GF-D8 (cell line): Measurements from ENCODE around the gene SYCP2.
A peak's percentile ranks its signal among the peaks of the same experiment; 100 is the strongest.
"Not testable (repeated sequence)": the region's sequence is repeated elsewhere in the genome, so short reads cannot be mapped to it uniquely, and the experiment has no call there.

Experiments used
- DNase-seq: peaks from one replicate; lab custom pipeline; 2025; lab: John Stamatoyannopoulos, UW

The SYCP2 gene, protein sequence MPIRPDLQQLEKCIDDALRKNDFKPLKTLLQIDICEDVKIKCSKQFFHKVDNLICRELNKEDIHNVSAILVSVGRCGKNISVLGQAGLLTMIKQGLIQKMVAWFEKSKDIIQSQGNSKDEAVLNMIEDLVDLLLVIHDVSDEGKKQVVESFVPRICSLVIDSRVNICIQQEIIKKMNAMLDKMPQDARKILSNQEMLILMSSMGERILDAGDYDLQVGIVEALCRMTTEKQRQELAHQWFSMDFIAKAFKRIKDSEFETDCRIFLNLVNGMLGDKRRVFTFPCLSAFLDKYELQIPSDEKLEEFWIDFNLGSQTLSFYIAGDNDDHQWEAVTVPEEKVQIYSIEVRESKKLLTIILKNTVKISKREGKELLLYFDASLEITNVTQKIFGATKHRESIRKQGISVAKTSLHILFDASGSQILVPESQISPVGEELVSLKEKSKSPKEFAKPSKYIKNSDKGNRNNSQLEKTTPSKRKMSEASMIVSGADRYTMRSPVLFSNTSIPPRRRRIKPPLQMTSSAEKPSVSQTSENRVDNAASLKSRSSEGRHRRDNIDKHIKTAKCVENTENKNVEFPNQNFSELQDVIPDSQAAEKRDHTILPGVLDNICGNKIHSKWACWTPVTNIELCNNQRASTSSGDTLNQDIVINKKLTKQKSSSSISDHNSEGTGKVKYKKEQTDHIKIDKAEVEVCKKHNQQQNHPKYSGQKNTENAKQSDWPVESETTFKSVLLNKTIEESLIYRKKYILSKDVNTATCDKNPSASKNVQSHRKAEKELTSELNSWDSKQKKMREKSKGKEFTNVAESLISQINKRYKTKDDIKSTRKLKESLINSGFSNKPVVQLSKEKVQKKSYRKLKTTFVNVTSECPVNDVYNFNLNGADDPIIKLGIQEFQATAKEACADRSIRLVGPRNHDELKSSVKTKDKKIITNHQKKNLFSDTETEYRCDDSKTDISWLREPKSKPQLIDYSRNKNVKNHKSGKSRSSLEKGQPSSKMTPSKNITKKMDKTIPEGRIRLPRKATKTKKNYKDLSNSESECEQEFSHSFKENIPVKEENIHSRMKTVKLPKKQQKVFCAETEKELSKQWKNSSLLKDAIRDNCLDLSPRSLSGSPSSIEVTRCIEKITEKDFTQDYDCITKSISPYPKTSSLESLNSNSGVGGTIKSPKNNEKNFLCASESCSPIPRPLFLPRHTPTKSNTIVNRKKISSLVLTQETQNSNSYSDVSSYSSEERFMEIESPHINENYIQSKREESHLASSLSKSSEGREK (N-terminal part only)

GRCh38 chr20:59933296-59933848, at the start of gene SYCP2:
SYCP2 (minus strand) TSS chr20:59933637; CDS start chr20:59922413, 11,224 bp downstream.
- no peak for DNase-seq

- no peak for DNase-seq
Measured at GRCh38 chr20:59983076-59983475, 49.6 kb upstream of the SYCP2 start.

- DNase-seq: no peak
Measured at GRCh38 chr20:59977086-59977485, 43.6 kb upstream of the SYCP2 start.

GRCh38 chr20:59976156-59976782, 42.8 kb upstream of the SYCP2 start:
- no peak for DNase-seq

DNA sequence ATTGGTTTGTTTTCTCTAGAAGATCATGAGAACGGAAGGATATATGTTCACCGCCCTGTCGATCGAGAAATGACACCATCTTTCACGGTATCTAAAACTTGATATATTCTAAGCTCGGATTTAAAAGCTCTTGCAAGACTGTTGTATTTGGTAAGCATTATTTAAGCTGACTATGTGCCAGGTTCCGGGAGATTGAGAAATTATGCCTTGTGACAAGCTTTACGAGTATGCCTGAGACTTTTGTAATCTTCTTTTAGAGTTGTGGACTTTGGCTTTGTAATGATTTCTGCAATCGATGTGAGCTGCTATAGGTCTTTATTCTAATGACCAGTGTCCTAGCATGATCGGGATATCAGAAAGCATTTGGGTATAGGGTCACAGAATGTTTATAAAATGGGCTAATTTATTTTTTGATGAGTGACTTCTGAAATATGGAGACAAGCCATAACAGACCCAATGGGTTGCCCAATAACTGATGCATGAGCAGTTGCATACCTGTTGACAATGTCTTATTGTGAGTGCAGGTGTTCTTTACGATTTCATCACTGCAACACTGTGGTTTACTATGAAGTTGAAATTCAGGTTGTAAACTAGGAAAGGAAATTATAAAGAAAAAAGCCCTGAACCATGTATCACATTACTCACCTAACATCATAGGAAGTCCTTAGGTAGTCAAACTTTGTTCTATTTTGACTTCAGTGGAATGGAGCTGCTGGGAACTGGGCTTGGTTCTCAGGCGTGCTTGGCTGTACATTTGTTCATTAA, 38.8 kb upstream of the SYCP2 start:
- DNase-seq: peak; percentile 55

- DNase-seq: no peak
Measured at GRCh38 chr20:59971428-59971827, 38.0 kb upstream of the SYCP2 start.

- no peak for DNase-seq
Measured at GRCh38 chr20:59966428-59966827, 33.0 kb upstream of the SYCP2 start.

- DNase-seq: no peak
Measured at GRCh38 chr20:59962155-59962554, 28.7 kb upstream of the SYCP2 start.

DNA sequence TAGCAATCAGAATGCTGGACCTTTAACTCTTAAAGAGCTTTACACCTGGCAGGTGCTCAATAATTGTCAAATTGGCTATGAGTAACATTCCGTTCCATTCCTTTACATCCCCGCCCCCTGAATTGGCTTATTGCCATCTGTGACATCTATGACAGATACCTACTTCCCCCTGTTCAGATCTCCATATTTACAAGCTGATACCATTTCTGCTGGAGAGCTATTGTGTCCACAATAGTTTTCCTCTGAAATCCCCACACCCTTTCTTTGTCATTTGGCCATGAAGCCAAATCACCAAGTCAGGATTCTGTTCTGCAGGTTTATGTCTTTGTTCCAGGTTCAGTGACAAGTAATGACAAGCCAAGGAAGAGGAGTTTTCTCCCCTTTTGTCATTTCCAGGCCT, 28.0 kb upstream of the SYCP2 start:
- no peak for DNase-seq

GRCh38 chr20:59958626-59959025, 25.2 kb upstream of the SYCP2 start:
- DNase-seq: no peak

DNA sequence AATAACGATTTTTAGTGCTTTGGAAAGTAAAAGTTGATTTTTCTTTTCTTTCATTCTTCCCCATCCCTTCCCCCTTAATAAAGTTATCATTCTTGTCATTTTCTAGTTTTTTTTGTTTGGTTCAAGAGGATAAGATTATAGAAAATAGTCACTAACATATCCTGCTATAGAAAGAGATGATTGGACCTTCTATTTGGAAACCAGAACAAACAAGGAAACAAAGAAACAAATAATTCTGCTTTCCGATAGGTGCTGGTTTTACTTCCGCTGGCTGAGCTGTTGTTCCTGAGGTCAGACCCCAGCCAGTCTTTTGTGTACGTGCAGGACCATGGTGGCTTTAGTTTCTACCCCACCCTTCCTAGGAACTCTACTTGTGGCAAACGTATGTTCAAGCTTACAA, 24.7 kb upstream of the SYCP2 start, which contains the start of gene CDH26:
Gene CDH26 (plus strand): TSS at position 301 of the 400 bp plus-strand sequence. CDS start 304 bp downstream, outside the sequence.
- no peak for DNase-seq

DNA sequence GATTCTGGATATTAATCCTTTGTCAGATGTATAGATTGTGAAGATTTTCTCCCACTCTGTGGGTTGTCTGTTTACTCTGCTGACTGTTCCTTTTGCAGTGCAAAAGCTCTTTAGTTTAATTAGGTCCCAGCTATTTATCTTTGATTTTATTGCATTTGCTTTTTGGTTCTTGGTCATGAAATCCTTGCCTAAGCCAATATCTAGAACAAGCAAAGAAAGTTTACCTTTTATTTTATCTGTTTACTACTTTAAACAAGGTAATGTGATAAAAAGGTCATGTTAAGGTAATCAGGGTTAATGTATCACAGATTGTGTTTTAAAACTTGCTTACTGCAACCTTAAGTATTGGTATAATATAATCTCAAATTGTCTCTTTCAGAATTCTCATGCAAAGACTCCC, 24.1 kb upstream of the SYCP2 start:
- not testable (repeated sequence) for DNase-seq

DNA sequence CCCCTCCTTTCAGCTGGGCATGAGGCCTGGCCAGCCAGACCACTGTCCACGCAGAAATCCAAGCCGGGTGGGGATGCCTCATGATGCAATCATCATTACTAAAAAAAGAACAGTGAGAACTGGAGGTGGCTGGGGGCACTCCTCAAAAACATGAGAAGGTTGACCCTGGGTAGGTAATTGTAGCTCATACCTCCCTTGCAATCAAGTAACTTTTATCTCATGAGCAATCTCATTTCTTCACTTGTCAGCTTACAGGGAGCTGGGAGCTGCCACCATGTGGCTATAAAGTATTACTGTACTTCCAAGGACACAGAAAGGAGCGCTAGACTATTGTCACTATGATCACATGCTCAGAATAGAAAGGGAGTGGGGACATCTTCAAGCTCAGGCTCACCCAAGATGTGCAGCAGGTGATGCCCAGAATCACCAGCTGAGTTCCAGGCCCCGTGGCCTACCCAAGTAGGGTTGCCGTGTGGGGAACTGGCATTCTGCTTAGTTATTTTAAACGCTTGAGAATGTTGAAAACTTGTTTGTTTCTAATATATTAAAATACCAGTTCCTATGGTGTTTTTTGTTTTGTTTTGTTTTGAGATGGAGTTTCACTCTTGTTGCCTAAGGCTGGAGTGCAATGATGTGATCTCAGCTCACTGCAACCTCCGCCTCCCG, 21.8 kb upstream of the SYCP2 start:
- DNase-seq: peak; percentile 45

DNA sequence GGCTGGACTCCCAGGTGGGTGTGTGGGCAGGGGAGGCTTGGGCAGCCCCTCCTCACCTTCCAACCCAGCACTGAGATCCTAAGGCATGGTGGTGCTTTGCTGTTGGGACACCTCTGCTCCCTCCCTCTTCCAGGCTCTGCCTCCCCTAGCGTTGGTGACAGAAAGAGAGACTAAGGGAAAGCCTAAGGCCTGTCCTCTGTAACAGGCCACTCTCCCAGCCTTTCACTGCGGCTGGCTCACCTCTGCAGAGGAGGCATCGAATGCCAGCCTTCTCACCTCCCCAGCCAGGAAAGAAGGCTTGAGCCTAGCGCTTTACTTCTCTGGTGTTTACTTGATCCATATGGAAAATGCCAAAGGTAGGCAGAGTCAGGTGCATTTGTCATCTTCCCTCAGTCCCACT, 21.3 kb upstream of the SYCP2 start:
- DNase-seq: no peak

DNA sequence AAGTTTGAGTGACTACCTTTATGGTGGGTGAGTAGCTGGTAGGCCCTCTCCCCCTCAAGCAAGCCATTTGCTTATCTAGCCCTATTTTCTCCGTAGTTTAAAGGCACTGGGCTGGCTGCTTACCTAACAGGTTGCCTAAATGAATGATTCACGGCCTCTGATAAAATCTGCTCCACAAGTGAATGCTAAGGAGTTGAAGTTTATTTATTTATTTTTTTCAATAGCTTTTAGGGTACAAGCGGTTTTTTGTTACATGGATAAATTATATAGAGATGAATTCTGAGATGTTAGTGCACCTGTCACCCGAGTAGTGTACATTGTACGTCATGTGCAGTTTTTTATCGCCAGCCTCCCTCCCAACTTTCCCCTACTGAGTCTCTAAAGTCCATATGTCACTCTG, 16.5 kb upstream of the SYCP2 start:
- DNase-seq: no peak

- peak; percentile 44 for DNase-seq
Measured at GRCh38 chr20:59948828-59949720, 15.6 kb upstream of the SYCP2 start.

- peak; percentile 19 for DNase-seq
Measured at GRCh38 chr20:59948212-59948611, 14.8 kb upstream of the SYCP2 start.

DNA sequence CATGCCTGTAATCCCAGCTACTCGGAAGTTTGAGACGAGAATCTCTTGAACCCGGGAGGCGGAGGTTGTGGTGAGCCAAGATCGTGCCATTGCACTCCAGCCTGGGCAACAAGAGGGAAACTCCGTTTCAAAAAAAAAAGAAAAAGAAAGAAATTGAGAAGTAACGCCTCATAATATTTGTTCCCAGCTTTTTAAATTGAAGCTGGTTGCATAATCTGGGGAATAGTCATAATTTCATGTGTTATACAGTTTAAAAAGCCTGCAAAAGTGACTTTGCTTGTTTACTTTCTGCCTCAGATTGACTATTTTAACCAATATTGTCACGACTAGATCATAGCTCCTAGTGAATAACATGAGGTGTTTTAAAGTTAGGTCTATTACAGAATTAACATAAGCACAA, 13.9 kb upstream of the SYCP2 start:
- DNase-seq: no peak

- no peak for DNase-seq
Measured at GRCh38 chr20:59945731-59946130, 12.3 kb upstream of the SYCP2 start.
